ENCODE data around the gene NRAS. TPM values are rescaled to one million over a fixed set of nuclear protein-coding genes. Genes with fewer than 3 reads are reported as not detected.

Gene NRAS
- total RNA-seq, 2 donors from 2014 or later = 7.3 to 11.9 TPM

- Histone ChIP-seq H3K9me3 (no peaks in the 10 kb centered on the region), H3K27me3 (no peaks in the 10 kb centered on the region), H3K4me1 (peaks cover 0 to 3% of the 10 kb centered on the region in 2 donors), H3K4me3 (no peak overlapping the region), H3K27ac (no peak overlapping the region), H3K36me3 (peaks cover 76% of the 10 kb centered on the region)
- no peak for DNase-seq (ENCODE audit: low spot score)
- no peak for TF ChIP-seq CTCF (IDR thresholded peaks at IDR 0.05)
These were observed 18.9 kb upstream of the NRAS start for GRCh38 chr1:114735479-114735878.

GRCh38 chr1:114729782-114730181 is 13.2 kb upstream of the NRAS start:
- Histone ChIP-seq H3K36me3 (peaks cover 92% of the 10 kb centered on the region), H3K4me3 (no peak overlapping the region), H3K27ac (no peak overlapping the region), H3K4me1 (peaks cover 0 to 5% of the 10 kb centered on the region in 2 donors), H3K27me3 (no peaks in the 10 kb centered on the region), H3K9me3 (no peaks in the 10 kb centered on the region)
- TF ChIP-seq CTCF (IDR thresholded peaks at IDR 0.05) = no peak
- DNase-seq (ENCODE audit: low spot score) = no peak

GRCh38 chr1:114728553-114728952 is 12.0 kb upstream of the NRAS start:
- H3K4me1 ChIP-seq = peaks cover 0 to 6% of the 10 kb centered on the region in 2 donors
- peaks cover 92% of the 10 kb centered on the region for H3K36me3 ChIP-seq
- no peak for TF ChIP-seq CTCF (IDR thresholded peaks at IDR 0.05)
- H3K27me3 ChIP-seq = no peaks in the 10 kb centered on the region
- DNase-seq (ENCODE audit: low spot score) = no peak
- H3K4me3 ChIP-seq = no peak overlapping the region
- H3K9me3 ChIP-seq = no peaks in the 10 kb centered on the region
- H3K27ac ChIP-seq = no peak overlapping the region

- Histone ChIP-seq H3K4me3 (no peak overlapping the region), H3K36me3 (peaks cover 92% of the 10 kb centered on the region), H3K27me3 (no peaks in the 10 kb centered on the region), H3K4me1 (peaks cover 0 to 6% of the 10 kb centered on the region in 2 donors), H3K27ac (no peak overlapping the region), H3K9me3 (no peaks in the 10 kb centered on the region)
- no peak for DNase-seq (ENCODE audit: low spot score)
- TF ChIP-seq CTCF (IDR thresholded peaks at IDR 0.05) = no peak
These were observed 8.7 kb upstream of the NRAS start for GRCh38 chr1:114725230-114725629.

- Histone ChIP-seq H3K9me3 (no peaks in the 10 kb centered on the region), H3K36me3 (peaks cover 94% of the 10 kb centered on the region), H3K4me3 (no peak overlapping the region), H3K4me1 (peaks cover 0 to 6% of the 10 kb centered on the region in 2 donors), H3K27ac (peak overlapping the region in 1 of 2 donors; percentile 1), H3K27me3 (no peaks in the 10 kb centered on the region)
- no peak for DNase-seq (ENCODE audit: low spot score)
- TF ChIP-seq CTCF (IDR thresholded peaks at IDR 0.05) = no peak
These were observed 7.3 kb upstream of the NRAS start for GRCh38 chr1:114723915-114724314.

GRCh38 chr1:114723457-114723856 is 6.9 kb upstream of the NRAS start:
- DNase-seq (ENCODE audit: low spot score) = no peak
- Histone ChIP-seq H3K27me3 (no peaks in the 10 kb centered on the region), H3K4me1 (peaks cover 0 to 6% of the 10 kb centered on the region in 2 donors)

More at GRCh38 chr1:114723457-114723856, 6.9 kb upstream of the NRAS start:
- Histone ChIP-seq H3K4me3 (no peak overlapping the region), H3K36me3 (peaks cover 94% of the 10 kb centered on the region), H3K9me3 (no peaks in the 10 kb centered on the region), H3K27ac (peak overlapping the region in 1 of 2 donors; percentile 1)
- no peak for TF ChIP-seq CTCF (IDR thresholded peaks at IDR 0.05)
